Transverse colon (tissue), 4 donors: ENCODE data around the gene IZUMO2.

ENCODE experiments used
- CTCF ChIP-seq, 5 experiments: fragments of 200-600 bp in 3 of 5; fragments of 450-650 bp in 2 of 5; sonication (generic) in 3 of 5; IDR thresholded peaks; 1 replicate in 2 of 5; 2 replicates in 3 of 5; pipeline ENCODE4 v1.5.1; 2016 to 2017; ENCODE audit warnings: antibody characterized with exemption in 5 of 5, inconsistent platforms in 3 of 5, mild to moderate bottlenecking in 2 of 5, moderate library complexity in 1 of 5
- EP300 ChIP-seq: sonication (generic); formaldehyde crosslinking; IDR thresholded peaks from one replicate; pipeline ENCODE4 v1.6.1; 2017; ENCODE audit warnings: antibody characterized with exemption, low read depth
- POLR2A ChIP-seq: fragments of 450-650 bp; IDR thresholded peaks from one replicate; pipeline ENCODE4 v1.6.1; 2016; ENCODE audit warnings: antibody characterized with exemption, mild to moderate bottlenecking, moderate library complexity
- POLR2AphosphoS5 ChIP-seq, 3 donors: sonication (generic); formaldehyde crosslinking; IDR thresholded peaks; one replicate each; pipeline ENCODE4 v1.6.1; 2016; ENCODE audit warnings: antibody characterized with exemption in 3 of 3

GRCh38 chr19:50195224-50195623 is 32.1 kb upstream of the IZUMO2 start:
- no peak for TF ChIP-seq POLR2A
- no peak for TF ChIP-seq CTCF (IDR thresholded peaks at IDR 0.05)
- TF ChIP-seq EP300: no peak
- TF ChIP-seq POLR2AphosphoS5 (IDR thresholded peaks at IDR 0.05): no peak
